ENCODE data around the gene RGPD8.
"Not testable (repeated sequence)": the region's sequence is repeated elsewhere in the genome, so short reads cannot be mapped to it uniquely, and the experiment has no call there.

Gene RGPD8

DNA sequence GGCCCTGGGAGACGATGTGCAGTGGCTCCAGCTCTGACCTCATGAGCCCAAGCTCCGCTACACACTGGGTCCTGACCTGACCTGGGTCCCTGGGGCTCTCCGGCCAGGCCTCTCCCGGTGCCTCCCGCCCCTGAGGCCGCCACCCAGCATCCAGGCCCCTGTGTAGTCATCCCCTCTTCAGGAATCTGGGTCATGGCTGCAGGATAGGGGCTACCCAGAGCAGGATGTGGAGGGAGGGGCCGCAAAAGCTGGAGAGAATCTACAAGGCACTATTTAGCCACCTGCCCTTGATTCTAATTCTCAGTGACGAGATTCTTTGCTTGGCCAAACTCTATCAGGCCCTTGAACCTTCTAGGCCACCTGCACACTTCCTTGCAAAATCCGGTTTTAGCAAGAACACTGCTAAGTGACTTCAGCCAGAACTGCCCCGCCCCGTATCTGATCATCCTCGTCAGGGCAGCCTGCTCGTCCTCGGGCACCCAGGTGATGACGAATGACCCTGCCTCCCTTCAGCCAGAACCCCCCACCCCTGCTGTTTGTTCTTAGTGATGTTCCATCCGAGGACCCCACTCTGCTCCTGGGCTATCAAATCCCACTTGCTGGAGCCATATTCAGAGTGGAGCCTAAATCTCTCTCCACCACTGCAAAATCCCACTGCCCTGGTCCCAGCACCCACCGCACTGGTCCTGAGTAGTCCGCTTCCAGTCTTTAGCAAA, 2.4 kb upstream of the RGPD8 start:
- DNase-seq (ENCODE audit: low spot score), result not testable (repeated sequence)

DNA sequence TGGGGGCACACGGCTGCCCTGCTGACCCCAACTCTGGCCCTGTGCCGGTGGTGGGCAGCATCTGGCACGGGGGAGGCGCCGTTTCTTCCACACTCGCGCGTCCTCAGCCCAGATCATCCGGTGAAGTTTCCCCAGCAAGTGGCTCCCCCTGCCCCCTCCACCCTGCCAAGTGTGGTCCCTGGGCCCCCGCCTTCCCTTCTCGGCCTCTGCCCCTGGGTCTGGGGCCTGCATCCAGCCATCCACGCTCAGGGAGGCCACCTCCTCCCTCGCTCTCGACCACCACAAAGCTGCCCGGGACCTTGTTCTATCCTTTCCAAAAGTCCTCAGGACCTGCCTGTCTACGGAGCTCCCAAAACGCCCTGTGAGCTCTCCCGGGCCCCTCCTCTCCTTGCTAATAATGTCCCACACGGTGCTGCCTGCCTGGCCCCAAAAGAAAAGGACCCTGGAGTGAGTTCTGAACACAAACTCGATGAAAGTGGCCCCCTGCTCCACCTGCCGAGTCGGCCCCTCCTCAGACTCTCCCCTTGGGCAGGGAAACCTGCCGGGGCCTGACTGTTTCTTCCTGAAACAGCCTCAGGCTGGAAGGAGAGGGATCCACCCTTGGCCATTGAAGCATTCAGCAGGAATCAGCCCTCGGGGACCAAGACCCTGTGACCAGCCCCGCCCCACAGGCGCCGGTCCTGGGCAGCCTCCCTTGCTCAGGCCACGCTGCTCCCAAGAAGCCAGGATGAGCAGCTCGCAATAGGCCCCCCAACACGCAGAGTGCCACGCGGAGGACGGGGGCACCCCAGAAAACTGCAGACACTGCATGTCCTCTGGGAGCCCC, 1.7 kb upstream of the RGPD8 start:
- not testable (repeated sequence) for DNase-seq (ENCODE audit: low spot score)

- DNase-seq (ENCODE audit: low spot score), result no peak
These were observed 686 bp upstream of the RGPD8 start for GRCh38 chr2:112433932-112434730.

DNA sequence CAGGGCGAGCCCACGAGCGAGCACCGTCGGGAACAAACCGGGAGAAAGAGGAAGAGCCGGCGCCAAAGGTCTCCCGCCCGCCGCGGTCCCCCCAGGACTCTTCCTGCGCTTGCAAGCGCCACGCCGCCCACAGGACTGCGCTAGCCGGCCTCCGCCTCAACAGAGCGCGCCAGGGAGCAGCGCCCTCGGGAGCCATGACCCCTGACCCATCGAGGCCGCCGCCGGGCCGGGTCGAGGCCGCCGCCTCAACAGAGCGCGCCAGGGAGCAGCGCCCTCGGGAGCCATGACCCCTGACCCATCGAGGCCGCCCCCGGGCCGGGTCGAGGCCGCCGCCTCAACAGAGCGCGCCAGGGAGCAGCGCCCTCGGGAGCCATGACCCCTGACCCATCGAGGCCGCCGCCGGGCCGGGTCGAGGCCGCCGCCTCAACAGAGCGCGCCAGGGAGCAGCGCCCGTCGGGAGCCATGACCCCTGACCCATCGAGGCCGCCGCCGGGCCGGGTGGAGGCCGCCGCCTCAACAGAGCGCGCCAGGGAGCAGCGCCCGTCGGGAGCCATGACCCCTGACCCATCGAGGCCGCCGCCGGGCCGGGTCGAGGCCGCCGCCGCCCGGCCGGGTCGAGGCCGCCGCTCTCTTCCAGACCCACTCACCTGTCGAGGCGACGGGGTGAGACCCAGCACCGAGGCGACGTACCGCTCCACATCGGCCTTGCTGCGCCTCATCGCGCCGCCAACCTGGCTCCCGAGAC, 538 bp downstream of the RGPD8 start:
- DNase-seq (ENCODE audit: low spot score), result not testable (repeated sequence)

DNA sequence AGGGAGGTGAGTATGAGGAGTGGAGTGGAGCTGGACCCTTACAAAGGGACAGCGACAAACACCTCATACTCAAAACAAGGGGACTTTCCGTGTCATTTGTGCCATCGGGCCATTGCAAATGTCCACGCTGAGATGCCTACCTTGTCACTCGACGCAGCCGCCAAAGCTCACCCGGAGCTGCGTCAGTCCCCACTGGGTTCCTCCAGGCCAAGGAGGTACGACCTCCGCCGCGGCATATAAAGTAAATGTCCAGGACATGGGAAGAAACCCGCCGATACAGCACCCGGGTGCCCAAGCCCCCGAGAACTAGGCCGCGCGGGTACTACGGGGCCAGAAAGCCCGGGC, 1.1 kb downstream of the RGPD8 start:
- not testable (repeated sequence) for DNase-seq (ENCODE audit: low spot score)

GRCh38 chr2:112431587-112432295, 1.7 kb downstream of the RGPD8 start:
- not testable (repeated sequence) for DNase-seq (ENCODE audit: low spot score)

DNA sequence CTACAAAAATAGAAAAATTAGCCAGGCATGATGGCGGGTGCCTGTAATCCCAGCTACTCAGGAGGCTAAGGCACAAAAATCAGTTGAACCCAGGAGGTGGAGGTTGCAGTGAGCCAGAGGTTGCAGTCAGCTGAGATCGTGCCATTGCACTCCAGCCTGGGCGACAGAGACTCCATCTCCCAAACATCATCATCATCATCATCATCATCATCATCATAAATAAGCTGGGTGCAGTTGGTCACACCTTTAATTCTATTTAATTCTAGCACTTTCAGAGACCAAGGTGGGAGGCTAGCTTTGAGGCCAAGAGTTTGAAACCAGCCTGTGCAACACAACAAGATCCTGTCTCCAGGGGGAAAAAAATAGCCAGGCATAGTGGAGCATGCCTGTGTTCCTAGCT, 8.9 kb downstream of the RGPD8 start:
- DNase-seq (ENCODE audit: low spot score), result not testable (repeated sequence)

DNA sequence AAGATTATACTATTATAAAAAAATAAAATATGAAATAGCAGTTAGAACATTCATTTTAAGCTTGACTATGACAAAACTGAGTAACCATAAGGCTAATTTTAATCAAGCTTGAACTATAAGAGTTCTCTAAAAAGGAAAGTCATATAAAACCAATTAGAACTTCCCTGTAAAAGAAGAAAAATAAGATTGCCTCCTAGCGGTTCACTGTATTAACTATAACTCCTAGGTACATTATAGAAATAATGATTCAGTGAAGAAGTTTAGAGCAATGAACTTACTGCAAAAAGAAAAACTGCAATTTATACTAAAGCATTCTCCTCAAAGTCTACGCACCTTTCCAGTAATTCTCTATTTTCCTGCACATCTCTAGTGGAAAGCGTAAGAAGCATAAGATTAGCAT, 16.6 kb downstream of the RGPD8 start:
- DNase-seq (ENCODE audit: low spot score), result not testable (repeated sequence)

DNA sequence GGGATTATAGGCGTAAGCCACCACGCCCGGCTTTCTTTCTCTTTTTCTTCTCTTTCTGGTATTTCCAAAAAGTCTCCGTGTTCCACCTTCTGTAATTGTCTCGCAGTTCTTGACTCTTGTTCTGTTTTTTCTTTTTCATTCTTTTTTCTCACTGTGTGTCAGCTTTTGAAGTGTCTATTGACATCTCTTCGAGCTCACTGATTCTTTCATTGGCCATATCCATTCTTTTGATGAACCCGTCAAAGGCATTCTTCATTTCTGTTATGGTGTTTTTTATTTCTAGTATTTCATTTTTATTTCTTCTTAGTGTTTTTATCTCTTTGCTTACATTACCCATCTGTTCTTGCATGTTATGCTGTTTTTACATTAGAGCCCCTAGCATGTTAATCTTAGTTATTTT, 73.4 kb downstream of the RGPD8 start:
- not testable (repeated sequence) for DNase-seq (ENCODE audit: low spot score)

DNA sequence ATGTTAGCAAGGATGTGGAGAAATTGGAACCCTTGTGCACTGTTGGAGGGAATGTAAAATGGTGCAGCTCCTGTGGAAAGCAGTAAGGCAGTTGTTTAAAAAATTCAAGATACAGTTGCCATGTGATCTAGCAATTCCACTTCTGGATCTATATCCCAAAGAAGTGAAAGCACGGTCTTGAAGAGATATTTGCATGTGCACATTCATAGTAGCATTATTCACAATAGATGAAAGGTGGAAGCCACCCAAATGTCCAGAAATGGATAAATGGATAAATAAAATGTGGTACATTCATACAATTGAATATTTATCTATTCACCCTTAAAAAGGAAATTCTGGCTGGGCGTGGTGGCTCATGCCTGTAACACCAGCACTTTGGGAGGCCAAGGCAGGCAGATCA, 79.1 kb downstream of the RGPD8 start:
- DNase-seq (ENCODE audit: low spot score), result not testable (repeated sequence)

DNA sequence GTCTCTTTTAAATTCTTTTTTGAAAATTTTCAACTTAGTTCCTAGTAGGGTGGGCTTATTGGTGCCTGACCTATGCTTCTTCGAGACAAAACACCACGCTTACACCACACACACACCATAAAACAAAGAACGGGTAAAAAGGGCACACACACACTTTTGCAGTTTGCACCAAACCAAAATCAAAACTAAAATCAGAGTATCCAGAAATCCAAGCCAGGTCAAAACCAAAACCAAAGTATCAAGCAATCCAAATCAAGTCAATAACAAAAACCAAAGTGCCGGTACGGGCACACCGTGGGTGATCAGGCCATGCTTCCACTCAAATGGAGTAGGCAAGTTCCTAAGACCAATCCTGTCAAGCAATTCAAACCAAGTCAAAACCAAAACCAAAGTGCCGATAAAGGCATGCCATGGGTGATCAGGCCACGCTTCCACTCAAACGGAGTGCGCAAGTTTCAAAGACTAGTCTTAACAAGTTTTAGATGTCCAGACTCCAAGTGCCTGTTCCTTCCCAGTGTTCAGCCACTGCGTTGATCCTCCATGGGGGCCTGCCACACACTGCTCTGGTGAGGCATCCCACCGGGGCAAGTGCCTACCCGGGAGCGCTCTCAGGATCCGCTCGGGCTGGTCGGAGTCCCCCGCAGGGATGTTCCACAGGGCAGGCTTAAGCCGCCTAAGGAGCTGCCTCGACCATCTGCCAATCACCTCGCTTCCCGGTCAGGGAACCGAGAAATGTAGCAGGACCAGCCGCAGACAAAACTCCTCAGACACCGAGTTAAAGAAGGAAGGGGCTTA, 80.4 kb downstream of the RGPD8 start:
- DNase-seq (ENCODE audit: low spot score), result not testable (repeated sequence)

DNA sequence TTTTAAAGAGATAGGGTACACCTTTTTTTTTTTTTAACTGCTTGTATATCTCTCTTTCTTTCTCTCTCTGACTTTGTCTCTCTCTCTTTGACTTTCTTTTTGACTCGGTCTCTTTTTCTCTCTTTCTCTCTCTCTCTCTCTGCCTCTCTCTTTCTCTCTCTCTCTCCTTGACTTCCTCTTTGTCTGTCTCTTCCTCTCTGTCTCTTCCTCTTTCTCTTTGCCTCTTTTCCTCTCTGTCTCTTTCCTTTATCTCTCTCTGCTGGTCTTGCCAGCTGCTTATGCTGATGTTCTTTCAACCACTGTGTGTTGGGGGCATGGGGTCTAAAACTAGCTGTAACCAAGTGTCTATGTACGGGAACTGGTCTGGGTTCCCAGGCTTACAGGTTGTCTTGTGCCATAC, 81.2 kb downstream of the RGPD8 start:
- DNase-seq (ENCODE audit: low spot score), result not testable (repeated sequence)

DNA sequence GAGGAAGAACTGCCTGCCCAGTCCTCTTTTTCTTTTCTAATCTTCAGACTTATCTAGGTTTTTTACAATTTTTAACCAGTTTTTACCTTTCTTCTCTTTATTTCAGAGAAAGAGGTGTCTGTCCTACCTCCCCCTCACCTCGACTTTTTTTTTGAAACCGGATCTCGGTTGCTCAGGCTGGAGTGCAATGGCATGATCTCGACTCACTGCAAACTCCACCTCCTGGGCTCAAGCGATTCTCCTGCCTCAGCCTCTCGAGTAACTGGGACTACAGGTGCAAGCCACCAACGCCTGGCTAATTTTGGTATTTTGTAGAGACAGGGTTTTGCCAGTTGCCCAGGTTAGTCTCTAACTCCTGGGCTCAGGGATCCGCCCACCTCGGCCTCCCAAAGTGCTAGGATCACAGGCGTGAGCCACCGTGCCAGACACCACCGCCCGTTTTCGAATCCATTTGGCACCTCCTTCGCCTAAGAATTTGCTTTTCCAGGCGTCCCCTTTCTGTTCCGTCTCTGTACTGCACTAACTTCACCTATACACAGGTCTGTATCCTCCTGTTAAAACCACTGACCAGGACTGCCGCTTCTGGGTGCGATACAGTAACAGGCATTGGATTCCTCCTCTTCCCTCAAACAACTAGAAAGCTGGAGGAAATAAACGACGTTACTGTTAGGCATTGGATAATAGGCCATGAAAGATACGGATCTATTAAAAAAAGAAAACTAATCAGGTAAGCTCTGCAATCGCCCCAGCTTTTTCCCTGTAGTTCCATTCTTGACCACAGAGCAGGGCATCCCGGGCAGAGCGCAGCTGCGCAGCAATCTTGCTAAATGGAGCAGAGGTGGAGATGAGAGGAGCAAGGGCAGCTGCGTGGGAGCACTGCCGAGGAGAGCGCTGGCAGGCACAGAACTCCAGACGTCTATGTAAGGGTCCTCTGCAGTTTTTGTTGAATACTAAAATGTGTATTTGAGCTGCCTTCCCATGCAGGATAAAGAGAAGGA, 88.1 kb downstream of the RGPD8 start:
- no peak for DNase-seq (ENCODE audit: low spot score)

- DNase-seq (ENCODE audit: low spot score), result no peak
These were observed 89.4 kb downstream of the RGPD8 start for GRCh38 chr2:112343827-112344585.

- DNase-seq (ENCODE audit: low spot score), result no peak
These were observed 91.3 kb downstream of the RGPD8 start for GRCh38 chr2:112342067-112342550.

DNA sequence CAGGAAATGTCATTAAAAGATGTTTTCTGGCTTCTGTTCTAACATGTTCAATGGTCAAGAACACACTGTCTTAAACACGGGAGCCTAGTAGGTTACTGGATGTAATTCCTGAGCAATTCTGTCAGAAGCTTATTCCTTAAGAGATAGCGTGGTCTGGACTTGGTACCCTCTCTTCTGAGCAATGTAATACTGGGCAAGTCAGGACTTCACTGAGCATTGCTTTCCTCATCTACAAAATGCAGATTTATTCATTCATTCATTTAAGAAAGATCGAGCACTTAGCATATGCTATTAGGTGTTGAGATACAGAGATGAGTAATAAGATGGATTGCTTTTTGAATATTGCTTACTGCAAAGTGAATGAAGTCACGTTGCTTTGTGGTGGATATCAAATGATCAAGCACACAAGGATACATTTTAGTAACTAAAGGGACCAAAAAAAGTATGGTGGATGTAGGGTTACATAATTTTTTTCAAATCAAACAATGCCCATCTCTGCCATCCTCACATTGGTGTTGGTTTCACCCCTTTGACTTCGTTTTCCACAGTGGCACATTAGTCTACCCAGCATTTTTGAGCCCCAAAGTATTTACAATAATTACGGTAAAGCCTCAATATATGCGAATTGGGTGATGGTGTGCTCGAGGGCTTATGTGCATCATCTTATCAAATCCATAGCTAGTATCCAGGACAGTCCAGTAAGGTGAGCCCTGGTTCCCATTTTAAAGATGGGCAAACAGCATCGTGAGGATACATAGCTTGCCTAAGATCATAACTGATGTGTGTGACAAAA, 92.8 kb downstream of the RGPD8 start:
- no peak for DNase-seq (ENCODE audit: low spot score)

- DNase-seq (ENCODE audit: low spot score), result no peak
These were observed 93.5 kb downstream of the RGPD8 start for GRCh38 chr2:112339986-112340385.

Data from germinal center (tissue), 1 donor.